ENCODE data around the gene HIVEP3.

DNA sequence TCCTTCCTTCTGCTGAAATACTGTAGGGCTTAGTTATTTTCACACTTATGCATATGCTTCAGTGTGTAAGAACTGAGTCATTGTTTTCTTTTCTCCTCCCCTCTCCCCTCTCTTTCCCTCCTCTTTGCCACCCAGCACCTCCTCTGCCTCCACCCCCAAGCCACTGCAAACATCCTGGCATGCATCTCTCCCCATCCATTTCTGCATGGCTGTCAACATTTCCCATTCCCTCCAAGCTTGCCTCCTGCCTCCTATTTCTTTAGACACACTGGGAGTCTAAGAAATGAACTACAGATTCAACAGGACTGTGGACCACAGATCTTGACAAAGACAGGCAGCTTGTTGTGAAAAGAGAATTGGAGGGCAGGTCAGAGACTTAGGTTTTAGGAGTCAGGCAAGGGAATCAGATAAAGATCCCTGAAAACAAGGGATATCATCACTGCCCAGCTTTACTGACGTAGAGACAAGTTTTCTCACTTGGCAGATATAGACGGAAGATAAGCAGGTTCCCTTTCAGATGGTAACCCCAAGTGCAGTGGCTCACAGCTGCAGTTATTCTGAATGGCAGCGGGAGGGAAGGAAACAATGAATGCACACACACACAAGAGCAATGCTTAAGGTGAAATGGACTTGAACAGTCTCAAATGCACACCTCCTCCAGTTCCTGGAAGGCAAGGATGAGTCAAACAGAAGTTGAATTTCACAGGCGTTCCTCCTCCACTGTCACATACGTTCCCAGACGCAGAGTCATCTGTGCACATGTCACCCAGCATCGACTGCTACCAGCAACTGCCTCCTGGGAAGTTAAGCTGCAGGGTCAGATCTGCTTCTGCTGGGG, 56.1 kb downstream of the HIVEP3 start:
- TF ChIP-seq ZNF274 (IDR thresholded peaks at IDR 0.05; ENCODE audit: low read depth, low read length) (no peak), YY1 (IDR thresholded peaks at IDR 0.05; ENCODE audit: insufficient read depth, insufficient read length) (no peak), SUZ12 (IDR thresholded peaks at IDR 0.05; ENCODE audit: extremely low read depth, insufficient read depth, insufficient read length) (no peak)
